OCI-LY3 (cell line): Measurements from ENCODE around the gene GRM8.

ENCODE experiments used
- H2AFZ ChIP-seq: fragments of 200-600, 300-600 bp; shearing (Covaris generic); 2 replicates; pipeline ENCODE4 v1.6.0; 2014; ENCODE audit warnings: antibody characterized with exemption, low read depth, low read length
- H3K27ac ChIP-seq: fragments of 200-600, 300-600 bp; sonication (generic); 2 replicates; pipeline ENCODE4 v1.5.1; 2014; ENCODE audit warnings: mild to moderate bottlenecking, low read length, moderate library complexity, mixed read lengths
- H3K27me3 ChIP-seq: fragments of 200-600, 300-600 bp; sonication (generic); 2 replicates; pipeline ENCODE4 v1.6.1; 2014; ENCODE audit warnings: low read depth, low read length, mixed read lengths
- H3K36me3 ChIP-seq: fragments of 200-600, 300-600 bp; sonication (generic); replicated peaks from 2 replicates; pipeline ENCODE3; 2014; ENCODE audit warnings: low read depth, low read length, mixed read lengths
- H3K4me1 ChIP-seq: fragments of 300-600, 200-600 bp; sonication (generic); 2 replicates; pipeline ENCODE4 v1.6.1; 2014; ENCODE audit warnings: low read length, mixed read lengths
- H3K4me2 ChIP-seq: fragments of 200-600, 300-600 bp; sonication (generic); 2 replicates; pipeline ENCODE4 v1.6.1; 2014; ENCODE audit warnings: low read length, mixed read lengths
- H3K4me3 ChIP-seq: fragments of 300-600, 200-600 bp; sonication (generic); 2 replicates; pipeline ENCODE4 v1.5.1; 2014; ENCODE audit warnings: antibody characterized with exemption, mild to moderate bottlenecking, low read length, moderate library complexity
- H3K79me2 ChIP-seq: fragments of 300-600, 200-600 bp; shearing (Covaris generic); 2 replicates; pipeline ENCODE4 v1.6.1; 2014; ENCODE audit warnings: mild to moderate bottlenecking, low read length, mixed read lengths
- H3K9ac ChIP-seq: fragments of 300-600, 200-600 bp; shearing (Covaris generic); 2 replicates; pipeline ENCODE4 v1.6.0; 2014; ENCODE audit warnings: mild to moderate bottlenecking, low read length, moderate library complexity
- H3K9me3 ChIP-seq: fragments of 200-600, 300-600 bp; shearing (Covaris generic); 2 replicates; pipeline ENCODE4 v1.6.1; 2014; ENCODE audit warnings: low read length, mixed read lengths; ENCODE audit not compliant: insufficient read depth
- H4K20me1 ChIP-seq: fragments of 200-600, 300-600 bp; sonication (generic); 2 replicates; pipeline ENCODE4 v1.6.1; 2016; ENCODE audit warnings: low read length, mixed read lengths; ENCODE audit not compliant: insufficient read depth
- EZH2phosphoT487 ChIP-seq: fragments of 200-600 bp; shearing (Covaris generic); IDR thresholded peaks from 2 replicates; pipeline ENCODE4 v1.6.1; 2018; ENCODE audit warnings: antibody characterized with exemption, mixed run types, low read depth
- TF ChIP-seq, protein P1 (sequence below): fragments of 200-600, 300-600 bp; sonication (generic); IDR thresholded peaks from 2 replicates; pipeline ENCODE4 v1.5.1; 2014; ENCODE audit warnings: antibody characterized with exemption, low read length, low read depth

Gene GRM8

DNA sequence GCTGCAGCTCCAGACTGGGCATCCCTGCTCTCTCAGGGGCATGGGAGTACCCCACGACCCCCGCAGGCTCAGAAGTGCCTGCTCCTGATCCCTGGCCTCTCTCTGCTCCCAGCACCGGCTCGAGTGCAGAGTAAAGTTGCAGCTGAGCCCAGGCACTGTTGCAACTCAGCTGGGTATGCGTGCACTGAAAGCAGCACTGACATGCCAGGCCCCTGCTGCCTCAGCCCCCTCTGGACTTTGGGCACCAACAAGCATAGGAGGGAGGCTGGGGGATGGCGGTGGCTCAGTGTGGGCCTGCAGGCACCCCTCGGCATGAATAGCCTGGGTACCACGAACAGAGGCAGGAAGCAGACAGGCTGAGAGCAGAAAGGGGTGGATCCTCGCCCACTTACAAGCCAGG, 295.3 kb downstream of the GRM8 start:
- H2AFZ ChIP-seq, result no peak overlapping the region
- no peak overlapping the region for H3K4me2 ChIP-seq
- no peaks in the 10 kb centered on the region for H3K27me3 ChIP-seq
- H3K4me3 ChIP-seq, result no peak overlapping the region
- H3K79me2 ChIP-seq, result no peaks in the 10 kb centered on the region
- H3K9me3 ChIP-seq, result no peaks in the 10 kb centered on the region
- H3K36me3 ChIP-seq, result no peaks in the 10 kb centered on the region
- H3K9ac ChIP-seq, result no peak overlapping the region
- TF ChIP-seq, protein P1, sequence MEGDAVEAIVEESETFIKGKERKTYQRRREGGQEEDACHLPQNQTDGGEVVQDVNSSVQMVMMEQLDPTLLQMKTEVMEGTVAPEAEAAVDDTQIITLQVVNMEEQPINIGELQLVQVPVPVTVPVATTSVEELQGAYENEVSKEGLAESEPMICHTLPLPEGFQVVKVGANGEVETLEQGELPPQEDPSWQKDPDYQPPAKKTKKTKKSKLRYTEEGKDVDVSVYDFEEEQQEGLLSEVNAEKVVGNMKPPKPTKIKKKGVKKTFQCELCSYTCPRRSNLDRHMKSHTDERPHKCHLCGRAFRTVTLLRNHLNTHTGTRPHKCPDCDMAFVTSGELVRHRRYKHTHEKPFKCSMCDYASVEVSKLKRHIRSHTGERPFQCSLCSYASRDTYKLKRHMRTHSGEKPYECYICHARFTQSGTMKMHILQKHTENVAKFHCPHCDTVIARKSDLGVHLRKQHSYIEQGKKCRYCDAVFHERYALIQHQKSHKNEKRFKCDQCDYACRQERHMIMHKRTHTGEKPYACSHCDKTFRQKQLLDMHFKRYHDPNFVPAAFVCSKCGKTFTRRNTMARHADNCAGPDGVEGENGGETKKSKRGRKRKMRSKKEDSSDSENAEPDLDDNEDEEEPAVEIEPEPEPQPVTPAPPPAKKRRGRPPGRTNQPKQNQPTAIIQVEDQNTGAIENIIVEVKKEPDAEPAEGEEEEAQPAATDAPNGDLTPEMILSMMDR, result no peak
- TF ChIP-seq EZH2phosphoT487, result no peak
- H3K4me1 ChIP-seq, result no peaks in the 10 kb centered on the region
- no peaks in the 10 kb centered on the region for H4K20me1 ChIP-seq
- H3K27ac ChIP-seq, result no peak overlapping the region

DNA sequence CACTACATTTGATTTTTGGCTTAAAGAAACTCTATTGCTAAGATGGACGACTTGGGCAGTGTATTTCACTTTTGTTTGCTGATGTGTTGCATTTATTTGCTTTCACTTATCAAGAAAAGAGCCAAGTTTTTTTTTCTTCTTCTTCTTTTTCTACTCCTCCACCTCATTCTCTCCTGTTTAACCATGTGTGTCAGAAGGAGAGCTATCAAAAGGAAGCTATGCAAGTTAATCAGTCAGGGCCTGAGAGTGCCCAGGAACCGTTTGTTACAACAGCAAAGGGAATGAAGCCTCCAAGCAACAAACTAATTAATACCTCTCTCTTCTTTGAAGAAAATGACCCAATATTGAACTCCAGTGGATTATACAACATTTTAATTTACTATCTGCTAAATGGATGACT, 299.3 kb downstream of the GRM8 start:
- Histone ChIP-seq H3K4me3 (no peak overlapping the region), H3K4me1 (no peaks in the 10 kb centered on the region), H2AFZ (no peak overlapping the region), H4K20me1 (no peaks in the 10 kb centered on the region), H3K9ac (no peak overlapping the region), H3K4me2 (no peak overlapping the region), H3K27me3 (no peaks in the 10 kb centered on the region), H3K9me3 (no peaks in the 10 kb centered on the region), H3K27ac (no peak overlapping the region), H3K36me3 (no peaks in the 10 kb centered on the region), H3K79me2 (no peaks in the 10 kb centered on the region)
- TF ChIP-seq, protein P1, result no peak
- TF ChIP-seq EZH2phosphoT487, result no peak

DNA sequence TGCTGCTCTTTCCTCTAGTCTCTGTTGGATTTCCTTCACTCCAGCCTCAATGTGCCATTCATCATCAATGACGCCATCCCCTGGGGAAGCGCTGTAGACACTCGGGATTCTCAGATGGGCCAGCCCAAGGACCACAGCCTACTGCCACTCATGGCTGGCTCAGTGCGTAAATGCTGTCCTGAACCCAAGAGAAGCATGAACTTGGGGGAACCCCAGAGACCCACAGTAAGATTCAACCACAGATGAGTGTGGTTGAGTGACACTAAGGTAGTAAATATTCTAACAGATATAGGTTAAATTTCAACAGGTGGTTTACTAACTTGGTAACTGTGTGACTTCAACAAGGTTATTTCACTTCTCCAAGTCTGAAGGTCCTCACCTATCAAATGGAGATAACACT, 304.1 kb downstream of the GRM8 start:
- Histone ChIP-seq H3K27ac (no peak overlapping the region), H3K4me1 (no peaks in the 10 kb centered on the region), H3K79me2 (no peaks in the 10 kb centered on the region), H3K9ac (no peak overlapping the region), H3K9me3 (no peaks in the 10 kb centered on the region), H2AFZ (no peak overlapping the region), H3K4me3 (no peak overlapping the region), H4K20me1 (no peaks in the 10 kb centered on the region), H3K4me2 (no peak overlapping the region), H3K27me3 (no peaks in the 10 kb centered on the region), H3K36me3 (no peaks in the 10 kb centered on the region)
- TF ChIP-seq, protein P1, result no peak
- TF ChIP-seq EZH2phosphoT487, result no peak

DNA sequence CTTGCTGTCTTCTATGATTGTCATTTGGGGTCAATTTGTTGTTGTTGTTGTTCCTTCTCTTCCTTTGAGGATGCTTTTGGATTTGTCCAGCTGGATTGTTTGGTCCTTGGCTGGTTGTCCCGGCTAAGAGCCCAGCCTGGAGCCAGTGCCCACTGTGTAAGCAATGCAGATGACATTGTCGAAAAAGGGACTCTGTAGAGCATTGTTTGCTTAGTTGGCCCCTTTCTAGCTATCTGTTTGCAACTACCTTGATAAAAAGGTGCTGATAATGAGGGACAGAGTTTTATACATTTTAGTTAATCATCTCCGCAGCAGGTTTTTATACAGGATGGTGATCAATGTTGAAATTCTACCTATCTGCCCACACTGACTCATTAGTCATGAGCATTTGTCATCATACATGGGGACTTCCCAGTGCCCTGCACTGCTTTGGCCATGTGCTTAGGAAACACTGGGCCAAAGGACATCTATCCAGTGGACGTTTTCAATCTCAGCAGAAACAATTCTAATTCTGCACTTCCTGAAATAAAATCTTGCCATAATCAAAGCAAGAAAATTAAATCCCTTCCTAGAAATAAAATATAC, 311.9 kb downstream of the GRM8 start:
- Histone ChIP-seq H3K4me3 (no peak overlapping the region), H4K20me1 (no peaks in the 10 kb centered on the region), H3K4me2 (no peak overlapping the region), H3K36me3 (no peaks in the 10 kb centered on the region), H3K79me2 (no peaks in the 10 kb centered on the region), H3K27ac (no peak overlapping the region), H2AFZ (no peak overlapping the region), H3K9me3 (no peaks in the 10 kb centered on the region), H3K9ac (no peak overlapping the region), H3K27me3 (no peaks in the 10 kb centered on the region), H3K4me1 (no peaks in the 10 kb centered on the region)
- no peak for TF ChIP-seq EZH2phosphoT487
- TF ChIP-seq, protein P1, result no peak
